T-helper 1 cell treated with Interleukin-12 subunit alpha and Interleukin-12 subunit beta and Interleukin-4 antibody, amounts not matched to agents 30 ng/mL and 1 ng/mL, for 36 hours (primary cell): ENCODE data around the gene FHAD1. TPM values are rescaled to one million over a fixed set of nuclear protein-coding genes. Genes with fewer than 3 reads are reported as not detected.

Experiments
- intact Hi-C: fragments of 100-400 bp; cut with micrococcal nuclease; formaldehyde crosslinking; loops from one replicate; pipeline ENCODE4 v1.15.1; 2024
- total RNA-seq: library from RNA; stranded (reverse); gene quantifications from 2 replicates; pipeline ENCODE4 v1.2.3, GENCODE V29; 2022

Gene FHAD1
- total RNA-seq, 1 donor from 2014 or later = not detected

DNA sequence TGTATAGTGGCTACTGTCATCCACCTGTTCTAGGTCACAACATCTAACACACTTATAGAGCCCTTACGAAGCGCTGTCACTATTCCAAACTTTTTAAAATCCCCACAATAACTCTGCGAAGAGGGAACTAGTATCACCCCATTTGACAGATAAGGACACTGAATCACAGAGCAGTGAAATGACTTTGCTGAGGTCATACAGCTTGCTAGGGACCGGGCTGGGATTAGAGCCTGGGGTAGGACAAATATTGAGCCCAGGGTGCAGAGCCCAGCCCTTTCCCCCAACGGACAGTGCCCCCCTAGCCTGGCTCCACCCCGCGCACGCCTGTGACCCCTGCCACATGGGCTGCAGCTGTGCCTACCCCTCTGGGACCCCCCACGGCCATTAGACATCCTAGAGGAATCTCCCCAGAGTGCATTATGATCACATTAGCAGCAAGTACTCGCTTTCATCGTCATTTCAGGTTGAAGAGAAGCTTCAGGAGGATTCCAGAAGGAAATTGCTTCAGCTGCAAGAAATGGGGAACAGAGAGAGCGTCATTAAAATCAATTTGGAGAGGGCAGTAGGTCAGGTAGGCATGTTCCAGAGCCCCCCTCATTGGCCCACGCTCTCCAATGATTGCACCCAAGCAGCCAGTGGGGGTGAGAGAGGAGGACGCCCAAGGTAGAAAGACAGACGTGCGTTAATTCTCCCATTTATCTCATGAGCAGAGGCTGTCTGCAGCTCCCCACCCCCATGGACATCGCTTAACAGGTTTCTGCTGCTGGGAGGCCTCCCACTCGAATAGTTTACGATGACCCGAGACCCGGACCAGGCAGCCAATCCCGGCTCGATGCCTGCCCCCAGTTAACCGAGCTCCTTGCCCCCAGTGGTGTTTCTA lies 77.2 kb downstream of the FHAD1 start:
- intact Hi-C loops = loop anchor here (1.0 to 2.0 kb wide), 5 partner anchors 23 to 177 kb away; partner anchors contain the start of gene EFHD2

DNA sequence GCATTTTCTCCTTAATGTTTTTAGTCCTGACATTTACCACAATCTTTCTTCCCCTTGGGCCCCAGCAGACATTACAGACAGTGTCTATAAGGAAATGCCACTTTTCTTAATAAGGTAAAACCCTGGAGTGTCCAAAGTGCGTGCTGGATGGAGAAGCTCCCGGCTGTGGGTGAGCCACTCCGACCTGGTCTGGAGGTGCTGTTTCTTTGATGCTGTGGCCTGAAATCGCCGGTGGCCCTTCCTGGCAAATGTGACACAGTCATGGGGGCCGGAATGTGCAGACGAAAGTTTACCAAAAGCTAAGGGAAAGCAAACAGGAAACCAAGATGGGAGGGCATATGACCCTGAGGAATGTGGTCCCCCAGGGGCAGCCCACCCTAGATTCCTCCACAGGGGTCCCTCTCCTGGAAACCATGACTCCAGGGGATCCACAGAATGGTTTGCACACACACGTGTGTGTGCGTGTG lies 77.9 kb downstream of the FHAD1 start:
- intact Hi-C loops = no loop called here

DNA sequence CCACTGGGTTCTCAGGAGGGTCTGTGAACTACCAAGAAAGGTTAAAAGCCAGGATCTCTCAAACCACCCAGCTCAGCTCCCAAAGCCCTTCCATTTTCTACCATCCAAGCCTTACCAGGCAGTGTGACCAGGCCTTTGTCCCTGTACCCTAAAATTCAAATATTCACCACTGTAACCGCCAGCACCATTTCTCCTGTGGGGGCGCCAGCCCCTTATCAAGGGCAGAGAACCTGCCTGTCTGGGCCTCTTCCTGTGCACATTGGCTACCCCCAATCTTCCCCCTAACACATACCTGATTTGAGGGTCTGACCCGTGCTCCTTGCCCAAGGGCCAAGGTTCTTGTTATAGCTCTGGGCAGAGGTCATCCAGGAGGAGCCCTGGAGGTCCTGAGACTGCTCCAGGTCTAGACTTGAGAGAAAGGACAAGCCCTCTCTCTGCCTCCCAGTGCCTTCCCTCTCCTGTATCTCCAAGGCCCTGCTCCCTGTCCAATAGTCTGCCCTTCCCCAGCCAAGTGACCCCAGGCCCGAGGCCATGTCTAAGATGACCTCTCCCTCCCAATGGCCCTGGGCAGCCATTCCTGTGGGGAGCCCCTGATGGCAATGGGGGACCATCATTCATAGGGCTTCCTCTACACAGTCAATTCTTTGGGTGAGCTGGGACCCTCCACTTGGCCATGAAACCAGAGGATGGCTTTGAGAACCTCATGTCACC lies 78.5 kb downstream of the FHAD1 start:
- intact Hi-C loops = no loop called here

DNA sequence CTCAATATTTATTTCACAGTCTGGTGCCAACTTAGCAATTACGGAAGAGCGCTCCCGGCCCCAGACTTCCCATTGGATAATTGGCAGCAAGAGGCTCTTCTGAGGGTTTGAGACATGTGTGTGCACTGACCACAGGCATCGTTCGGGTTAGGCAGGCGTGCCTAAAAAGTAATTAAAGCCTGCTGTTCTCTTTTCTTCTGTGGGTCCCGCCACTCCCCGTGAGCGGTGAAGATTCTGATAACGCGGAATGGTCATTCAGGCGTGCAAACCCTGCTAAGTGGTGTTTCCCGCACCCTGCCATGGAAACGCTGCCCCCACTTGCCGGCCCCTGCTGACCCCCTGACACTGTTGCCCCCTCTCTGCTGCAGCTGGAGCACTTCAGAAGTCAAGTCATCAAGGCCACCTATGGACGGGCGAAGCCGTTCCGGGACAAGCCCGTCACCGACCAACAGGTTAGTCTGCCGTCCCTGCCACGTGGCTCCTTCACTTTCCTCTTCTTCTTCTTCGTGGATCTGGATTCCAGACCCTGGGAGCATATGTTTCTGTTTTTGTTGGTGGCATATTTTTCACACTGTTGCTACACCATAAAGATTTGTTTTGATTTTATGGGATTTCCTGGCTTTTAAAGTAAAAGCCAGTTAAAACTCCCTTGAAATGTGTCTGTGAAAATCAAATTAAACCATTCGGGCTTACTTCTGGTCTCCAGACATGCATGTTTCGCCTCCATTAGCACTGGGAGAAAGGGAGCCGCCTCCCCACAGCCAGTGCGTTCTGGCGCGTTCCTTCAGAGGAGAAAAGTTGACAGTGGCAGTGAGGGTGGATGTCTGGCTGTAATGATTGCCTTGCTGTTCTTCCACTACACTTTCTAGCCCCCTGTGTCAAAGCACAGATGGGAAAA lies 79.9 kb downstream of the FHAD1 start:
- intact Hi-C loops = no loop called here

DNA sequence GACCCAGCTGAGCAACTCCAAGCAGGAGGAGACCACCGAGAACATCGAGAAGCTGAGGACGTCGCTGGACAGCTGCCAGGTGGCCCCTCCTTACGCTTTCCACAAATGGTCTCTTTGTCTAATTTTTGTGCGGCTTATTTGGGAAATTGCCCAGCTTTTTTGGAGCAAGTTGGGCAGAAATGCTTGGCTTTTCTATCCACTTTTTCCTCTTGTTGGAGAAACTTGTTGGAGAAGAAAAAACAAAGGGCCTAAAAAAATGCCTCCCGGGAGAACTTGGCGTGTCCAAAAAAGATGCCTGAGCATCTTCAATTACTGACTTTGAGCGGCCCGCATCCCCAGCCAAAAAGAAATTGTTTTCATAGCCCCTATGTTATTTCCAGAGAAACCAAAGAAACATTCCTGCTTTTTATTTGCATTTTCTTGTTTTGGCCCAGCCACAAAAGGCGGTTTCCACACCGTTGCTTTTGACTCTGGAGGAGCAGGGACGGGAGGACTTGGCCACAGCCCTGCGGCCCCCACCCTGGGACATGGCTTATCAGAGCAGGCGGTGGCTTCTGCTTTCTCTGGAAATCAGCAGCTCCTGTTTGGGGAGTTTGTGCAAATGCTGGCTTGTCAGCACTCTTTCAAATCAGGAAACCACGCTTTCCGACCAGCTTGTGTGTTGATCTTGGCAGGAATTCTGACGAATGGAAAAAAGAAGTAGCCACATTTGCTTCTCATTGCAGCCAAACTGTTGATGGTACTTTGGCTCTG lies 81.5 kb downstream of the FHAD1 start:
- intact Hi-C loops = no loop called here

DNA sequence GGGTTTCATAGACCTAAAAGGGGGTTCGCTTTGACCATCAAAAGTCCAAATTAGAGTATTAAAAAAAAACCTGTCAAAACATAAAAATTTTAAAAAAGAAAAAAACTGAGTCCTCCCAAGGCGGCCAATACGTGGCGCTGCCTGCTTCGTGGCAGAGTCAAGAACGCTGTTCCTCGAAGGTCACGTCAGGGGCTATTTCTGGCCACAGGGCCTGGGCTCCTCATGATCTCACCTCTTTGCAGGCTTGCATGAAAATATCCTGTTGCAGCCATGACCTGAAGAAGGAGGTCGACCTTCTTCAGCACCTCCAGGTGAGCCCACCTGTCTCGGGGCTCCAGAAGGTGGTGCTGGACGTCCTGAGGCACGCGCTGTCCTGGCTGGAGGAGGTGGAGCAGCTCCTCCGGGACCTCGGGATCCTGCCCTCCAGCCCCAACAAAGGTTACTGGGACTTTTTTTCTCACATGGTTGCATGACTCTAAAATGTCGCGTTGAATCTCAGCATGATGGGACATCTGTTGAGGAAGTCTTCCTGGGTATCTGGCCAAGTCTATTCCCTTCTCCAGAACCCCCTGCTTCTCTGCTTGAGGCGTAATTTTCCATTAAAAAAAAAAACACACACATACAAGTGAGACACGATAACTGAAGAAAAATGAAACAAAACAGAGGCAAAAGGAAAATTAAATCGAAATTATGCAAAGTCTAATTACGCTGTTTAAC lies 82.2 kb downstream of the FHAD1 start:
- intact Hi-C loops = no loop called here

DNA sequence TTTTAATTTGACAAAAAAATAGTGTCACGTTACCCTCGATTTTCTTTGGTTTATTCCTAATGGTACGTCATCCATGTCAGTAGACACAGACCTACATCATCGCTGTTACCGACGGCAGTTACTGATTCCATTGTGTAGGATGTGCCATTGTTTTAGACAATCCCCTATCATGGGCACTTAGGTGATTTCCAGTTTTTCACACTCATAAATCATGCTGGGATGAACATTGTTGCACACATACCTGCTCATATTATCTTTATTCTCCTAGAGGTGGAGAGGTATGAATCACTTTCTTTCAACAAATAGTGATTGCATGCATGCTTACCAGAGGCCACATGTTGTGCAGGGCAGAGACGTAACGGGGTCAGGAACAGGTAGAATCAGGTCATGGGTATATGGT lies 83.0 kb downstream of the FHAD1 start:
- intact Hi-C loops = no loop called here

DNA sequence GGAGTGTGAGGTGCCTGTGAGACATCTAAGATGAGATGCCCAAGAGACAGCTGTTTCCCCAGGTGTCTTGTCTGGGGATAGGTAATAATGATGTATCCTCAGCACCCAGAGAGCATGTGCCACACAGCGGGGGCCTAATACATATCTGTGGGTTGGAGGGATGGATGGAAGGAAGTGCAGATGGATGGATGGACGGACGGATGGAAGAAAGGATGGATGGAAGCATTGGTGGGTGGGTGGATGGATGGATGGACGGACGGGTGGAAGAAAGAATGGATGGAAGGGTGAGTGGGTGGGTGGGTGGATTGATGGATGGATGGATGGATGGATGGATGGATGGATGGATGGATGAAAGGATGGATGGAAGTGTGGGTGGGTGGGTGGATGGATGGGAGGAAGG lies 84.2 kb downstream of the FHAD1 start:
- intact Hi-C loops = no loop called here

DNA sequence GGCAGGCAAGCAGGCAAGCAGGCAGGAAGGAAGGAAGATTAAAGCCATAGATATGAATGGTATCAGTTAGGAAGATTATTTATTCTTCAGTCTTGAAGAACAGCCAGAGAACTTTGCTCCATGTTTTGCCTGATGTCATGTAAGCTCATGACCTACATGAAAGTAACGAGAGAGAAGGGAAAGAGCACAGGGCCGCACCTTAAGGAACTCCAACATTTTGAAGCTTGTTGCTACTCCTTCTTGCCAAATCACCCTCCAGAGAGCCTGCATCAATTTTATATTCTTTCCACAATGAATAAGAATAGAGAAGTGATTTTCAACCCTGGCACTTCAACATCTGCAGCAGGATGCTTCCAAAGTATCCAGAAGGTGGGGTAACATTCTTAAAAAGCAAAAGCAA lies 84.7 kb downstream of the FHAD1 start:
- intact Hi-C loops = no loop called here

DNA sequence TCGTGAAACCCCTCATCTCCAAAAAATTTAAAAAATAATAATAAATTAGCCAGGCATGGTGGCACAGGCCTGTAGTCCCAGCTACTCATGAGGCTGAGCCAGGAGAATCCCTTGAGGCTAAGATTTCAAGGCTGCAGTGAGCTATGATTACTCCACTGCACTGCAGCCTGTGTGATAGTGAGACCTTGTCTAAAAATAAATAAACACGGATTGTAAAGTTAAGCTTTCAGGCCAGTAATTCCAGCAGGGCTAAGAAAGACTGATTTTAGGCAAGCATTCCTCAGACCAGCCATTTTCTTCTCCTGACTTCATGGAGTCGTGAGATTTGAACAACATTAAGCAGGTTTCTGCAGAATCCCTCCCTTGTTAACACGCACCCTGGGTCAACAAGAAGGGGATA lies 85.5 kb downstream of the FHAD1 start:
- intact Hi-C loops = no loop called here

DNA sequence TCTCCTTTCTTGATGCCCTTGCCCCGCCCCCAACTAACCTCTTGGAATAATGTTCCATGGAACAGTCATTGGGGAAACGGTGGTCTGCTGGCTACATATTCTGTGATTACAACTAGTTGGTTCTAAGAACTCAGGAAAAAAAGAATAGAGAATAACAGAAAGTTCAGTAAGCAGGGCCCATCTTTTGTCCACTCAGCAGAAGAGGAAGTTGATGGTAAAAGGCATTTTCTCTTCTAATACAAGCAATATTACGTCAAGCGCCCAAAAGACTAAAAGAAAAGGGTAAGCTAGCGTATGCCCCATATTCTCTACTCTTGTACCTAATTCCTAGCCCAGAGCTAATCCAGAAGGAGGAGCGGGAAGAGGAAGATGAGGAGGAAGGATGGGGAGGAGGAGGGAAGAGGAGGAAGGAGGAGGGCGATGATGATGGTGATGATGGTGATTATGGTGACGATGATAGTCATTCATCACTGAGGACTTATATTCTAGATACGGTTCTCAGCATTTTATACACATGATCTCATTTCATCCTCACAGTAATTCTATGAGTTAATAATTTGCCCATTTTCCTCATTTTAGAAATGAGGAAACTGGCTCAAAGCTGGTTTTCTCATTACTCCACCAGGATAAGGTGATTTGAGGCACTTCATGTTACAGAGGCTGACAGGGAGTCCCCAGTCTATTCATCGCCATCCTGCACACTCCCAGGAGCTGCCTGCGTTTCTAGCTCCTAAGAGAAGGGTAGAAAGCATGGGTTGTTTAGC lies 86.1 kb downstream of the FHAD1 start:
- intact Hi-C loops = no loop called here

DNA sequence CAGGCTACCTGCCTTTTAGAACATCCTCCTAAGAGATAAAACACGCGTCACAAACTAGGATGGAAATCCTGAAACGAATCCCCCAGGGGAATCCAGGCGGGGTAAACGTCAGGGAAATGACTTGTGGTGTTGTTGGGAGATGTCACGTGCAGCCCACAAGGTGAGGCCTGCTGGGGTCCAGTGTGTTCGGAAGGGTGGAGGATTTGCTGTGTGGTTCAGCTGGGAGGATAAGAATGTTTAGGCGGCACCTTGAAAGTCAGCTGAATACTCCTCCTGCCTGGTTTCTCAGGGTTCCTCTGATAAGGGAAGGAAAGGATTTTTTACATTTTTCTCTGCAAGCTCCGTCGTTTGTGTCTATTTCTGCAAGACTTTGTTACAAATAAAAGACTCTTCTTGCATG lies 88.0 kb downstream of the FHAD1 start:
- intact Hi-C loops = no loop called here

DNA sequence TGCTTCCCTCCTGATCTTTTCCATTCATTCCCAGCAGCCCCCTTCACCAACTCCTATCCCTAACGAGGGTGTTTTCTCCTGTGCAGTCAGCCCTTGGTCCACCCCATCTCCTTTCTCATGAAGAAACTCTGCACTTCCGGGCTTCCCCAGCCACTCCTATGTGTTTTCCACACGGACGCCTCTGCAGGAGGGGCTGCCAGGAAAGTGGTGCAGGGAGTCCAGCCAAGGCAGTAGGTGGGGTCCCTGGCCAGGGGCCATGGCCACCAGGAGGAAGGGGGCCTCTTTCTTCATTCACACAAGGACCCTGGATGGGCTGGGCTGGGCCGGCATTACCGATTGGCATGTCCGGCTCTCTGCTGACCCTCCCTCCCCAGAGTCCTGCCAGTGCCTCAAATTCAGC lies 89.8 kb downstream of the FHAD1 start:
- intact Hi-C loops = no loop called here

DNA sequence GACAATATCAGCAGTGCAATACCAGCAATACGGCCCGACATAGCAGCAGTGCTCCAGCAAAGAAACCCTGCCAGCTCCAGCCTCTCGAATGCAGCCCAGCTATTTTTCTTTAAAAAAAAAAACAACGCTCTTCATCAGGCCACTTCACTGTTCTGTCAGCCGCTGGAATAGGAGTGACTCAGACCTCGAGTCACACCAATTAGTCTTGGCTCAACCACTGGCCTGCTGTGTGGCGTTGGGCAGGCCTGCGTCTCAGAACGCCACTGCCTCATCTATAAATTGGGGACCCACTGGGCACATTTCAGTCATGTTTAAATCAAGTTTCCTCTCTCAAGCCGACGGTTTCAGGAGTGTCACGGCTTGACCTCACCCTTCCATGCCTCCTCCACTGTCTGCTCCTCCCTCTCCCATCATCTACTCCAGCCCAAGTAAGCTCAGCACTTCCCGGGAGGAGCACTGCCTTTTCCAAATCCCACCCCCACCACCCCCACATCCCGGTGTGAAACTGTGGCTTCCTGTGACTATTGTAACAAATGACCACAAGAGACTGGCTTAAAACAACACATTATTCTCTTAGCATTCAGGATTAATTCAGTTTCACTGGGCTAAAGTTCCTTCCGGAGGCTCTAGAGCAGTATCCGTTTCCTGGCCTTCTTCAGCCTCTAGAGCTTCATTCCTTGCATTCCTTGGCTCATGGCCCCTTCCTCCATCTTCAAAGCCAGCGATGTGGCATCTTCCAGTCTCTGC lies 90.8 kb downstream of the FHAD1 start:
- intact Hi-C loops = no loop called here

DNA sequence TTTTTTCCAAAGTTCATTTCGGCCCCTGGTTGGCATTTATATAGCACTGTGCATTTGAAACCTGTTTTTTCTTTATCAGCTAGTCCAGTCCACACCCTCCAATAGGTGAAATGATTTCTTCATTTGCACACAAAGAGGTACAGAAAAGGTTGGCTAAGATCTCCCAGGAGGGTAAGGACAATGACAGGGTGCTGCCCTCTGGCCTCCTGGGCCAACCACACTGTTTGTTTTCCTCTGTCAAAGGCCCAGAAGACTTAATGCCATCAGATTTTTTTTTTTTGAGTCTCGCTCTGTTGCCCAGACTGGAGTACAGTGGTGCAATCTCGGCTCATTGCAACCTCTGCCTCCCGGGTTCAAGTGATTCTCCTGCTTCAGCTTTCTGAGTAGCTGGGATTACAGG lies 92.5 kb downstream of the FHAD1 start:
- intact Hi-C loops = no loop called here

DNA sequence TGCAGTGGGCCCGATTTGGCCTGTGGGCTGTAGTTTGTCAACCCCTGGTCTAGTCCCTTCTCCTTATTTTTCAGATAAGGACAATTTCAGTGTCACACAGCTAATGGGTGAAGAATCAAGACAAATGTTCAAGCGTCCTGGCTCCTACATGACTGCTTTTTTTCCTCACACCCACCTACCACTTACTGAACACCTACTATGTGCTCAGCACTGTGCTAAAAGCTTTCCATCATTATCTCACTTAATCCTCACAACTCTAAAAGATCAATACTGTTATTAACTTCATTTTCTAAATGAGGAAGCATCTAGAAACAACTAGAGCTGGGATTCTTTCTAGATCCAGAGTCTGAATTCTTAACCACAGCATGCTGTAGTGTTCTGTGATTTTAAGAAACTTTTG lies 94.2 kb downstream of the FHAD1 start:
- intact Hi-C loops = no loop called here

DNA sequence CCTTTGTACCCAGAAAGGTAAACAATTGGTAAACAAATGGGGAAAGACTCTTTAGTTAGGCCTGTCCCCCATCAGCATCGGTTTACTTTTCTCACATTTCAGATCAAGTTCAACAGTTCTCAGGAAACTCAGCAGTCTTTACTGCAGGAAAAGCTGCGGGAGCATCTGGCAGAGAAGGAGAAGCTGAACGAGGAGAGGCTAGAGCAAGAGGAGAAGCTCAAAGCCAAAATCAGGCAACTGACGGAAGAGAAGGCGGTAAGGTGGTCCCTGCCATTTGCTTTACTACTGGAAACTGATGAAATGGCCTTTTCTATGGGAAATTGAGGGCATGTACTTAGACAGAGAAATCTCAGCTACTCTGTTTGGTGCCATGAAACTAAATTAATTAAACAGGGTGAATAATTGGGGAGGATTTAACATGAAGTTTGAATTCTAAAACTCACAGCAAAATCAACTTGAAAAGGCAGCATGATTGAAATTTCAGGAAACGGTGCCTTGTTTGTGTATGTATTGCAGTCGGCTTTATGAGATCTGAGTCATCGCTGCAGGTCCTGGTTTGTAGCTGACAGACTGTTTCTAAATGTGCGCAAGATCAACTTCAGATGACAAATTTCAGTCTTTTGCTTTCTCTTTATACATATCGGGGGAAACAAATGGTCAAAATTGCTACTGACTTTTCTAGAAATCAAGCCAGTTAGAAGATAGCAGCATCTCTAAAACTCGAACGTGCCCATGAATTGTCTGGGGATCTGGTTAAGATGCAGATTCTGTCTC lies 94.8 kb downstream of the FHAD1 start:
- intact Hi-C loops = no loop called here

DNA sequence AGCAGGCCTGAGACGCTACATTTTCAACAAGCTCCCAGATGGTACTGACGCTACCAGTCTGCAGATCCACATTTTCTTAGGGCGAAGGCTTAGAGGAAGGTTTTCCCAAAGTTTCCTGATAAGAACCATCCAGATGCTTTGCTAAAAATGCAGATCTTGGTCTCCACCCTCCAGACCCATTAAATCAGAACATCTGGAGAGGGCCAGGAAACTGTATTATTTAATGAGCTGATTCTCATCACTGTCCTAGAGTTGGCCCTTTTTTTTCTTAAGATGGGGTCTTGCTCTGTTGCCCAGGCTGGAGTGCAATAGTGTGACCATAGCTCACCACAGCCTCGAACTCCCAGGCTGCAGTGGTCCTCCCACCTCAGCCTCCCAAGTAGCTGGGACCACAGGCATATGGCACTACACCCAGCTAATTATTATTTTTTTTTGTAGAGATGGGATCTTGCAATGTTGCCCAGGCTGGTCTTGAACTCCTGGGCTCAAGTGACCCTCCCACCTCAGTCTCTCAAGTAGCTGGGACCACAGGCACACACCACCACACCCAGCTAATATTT lies 95.5 kb downstream of the FHAD1 start:
- intact Hi-C loops = no loop called here
